C1 segment of cervical spinal cord (tissue), 14 donors: Measurements from ENCODE around the gene TNF.

ENCODE experiments used
- DNase-seq, 14 donors: peaks; one replicate each; lab custom pipeline; 2025; lab: John Stamatoyannopoulos, UW

The TNF gene

DNA sequence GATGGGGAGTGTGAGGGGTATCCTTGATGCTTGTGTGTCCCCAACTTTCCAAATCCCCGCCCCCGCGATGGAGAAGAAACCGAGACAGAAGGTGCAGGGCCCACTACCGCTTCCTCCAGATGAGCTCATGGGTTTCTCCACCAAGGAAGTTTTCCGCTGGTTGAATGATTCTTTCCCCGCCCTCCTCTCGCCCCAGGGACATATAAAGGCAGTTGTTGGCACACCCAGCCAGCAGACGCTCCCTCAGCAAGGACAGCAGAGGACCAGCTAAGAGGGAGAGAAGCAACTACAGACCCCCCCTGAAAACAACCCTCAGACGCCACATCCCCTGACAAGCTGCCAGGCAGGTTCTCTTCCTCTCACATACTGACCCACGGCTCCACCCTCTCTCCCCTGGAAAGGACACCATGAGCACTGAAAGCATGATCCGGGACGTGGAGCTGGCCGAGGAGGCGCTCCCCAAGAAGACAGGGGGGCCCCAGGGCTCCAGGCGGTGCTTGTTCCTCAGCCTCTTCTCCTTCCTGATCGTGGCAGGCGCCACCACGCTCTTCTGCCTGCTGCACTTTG lies at the start of gene TNF:
Gene TNF, plus strand, starts transcription at position 231 of the 567 bp plus-strand sequence. Its CDS starts 177 bp downstream, at position 408.
- peak in 5 of 14 donors; percentile 19 to 37 (median 24) for DNase-seq

DNA sequence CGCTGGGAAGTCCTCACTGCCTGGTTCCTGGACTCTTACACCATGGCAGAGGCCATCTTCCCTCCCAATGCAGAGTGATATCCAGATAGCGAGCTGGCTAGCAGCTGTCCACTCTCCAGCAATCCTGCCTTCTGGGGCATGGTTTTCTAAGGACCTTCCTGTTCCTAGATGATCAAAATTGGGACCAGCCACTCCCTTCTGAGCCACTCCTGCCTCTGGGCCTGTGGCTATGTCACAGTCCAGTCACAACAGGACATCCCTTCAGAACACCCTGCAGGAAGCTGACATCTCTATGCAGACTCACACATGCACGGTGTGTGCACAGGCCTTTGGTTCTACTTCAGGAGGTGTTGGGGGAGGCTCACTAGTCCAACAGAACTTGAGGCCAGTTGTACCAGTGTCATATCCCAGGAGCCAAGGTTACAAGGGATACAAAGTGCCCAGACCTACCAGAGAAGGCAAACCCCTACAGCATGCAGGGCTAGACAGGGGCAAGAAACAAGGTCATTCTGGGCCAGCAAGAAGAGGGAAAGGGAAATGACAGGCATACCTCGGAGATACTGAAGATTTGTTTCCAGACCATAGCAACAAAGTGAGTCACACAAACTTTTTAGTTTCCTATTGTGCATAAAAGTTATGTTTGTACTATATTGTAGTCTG lies 49.3 kb upstream of the TNF start:
- no peak for DNase-seq

DNA sequence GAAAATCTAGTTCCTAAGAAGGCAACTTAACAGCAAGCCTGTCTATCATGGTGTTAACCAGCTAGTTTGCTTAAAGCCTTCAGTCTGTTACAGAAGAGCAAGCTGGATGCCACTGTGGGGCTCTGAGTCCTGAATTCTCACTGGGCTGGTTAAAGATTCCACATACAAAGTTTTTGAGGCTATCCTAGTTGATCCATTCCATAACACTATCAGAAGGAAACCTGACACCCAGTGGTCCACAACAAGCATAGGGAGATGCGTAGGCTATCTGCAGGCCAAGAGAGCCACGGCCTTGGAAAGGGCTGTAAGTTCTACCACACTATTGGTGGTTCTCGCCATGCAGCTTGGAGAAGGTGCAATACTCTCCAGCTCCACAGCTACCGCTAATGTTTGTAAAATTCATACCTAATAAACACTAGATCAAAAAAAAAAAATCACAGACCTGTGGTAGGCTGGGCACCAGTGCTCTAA lies 47.0 kb upstream of the TNF start:
- no peak for DNase-seq

DNA sequence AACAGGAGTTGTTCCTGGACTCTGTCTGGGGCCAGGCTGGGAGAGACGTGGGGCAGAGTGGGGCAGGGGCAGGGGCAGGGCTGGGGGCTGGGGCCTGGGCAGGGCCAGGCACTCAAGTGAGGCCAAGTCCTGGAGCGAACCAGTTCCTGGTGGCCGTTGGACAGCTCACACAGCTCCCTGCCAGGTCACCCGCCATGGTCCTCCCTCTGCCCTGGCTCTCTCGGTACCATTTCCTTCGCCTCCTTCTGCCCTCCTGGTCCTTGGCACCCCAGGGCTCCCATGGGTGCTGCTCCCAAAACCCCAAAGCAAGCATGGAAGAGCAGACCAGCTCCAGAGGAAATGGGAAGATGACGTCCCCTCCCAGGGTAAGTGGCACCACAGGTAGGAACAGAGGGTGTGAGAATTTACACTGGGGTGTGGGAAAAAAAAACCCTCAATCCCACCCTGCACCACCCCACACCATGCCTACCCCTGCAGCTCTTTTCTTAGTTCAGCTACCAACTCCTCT lies 46.5 kb upstream of the TNF start, which contains the start of gene MCCD1:
Gene MCCD1, plus strand, starts transcription at position 142 of the 508 bp plus-strand sequence. Its CDS starts 53 bp downstream, at position 195.
- DNase-seq, result no peak

DNA sequence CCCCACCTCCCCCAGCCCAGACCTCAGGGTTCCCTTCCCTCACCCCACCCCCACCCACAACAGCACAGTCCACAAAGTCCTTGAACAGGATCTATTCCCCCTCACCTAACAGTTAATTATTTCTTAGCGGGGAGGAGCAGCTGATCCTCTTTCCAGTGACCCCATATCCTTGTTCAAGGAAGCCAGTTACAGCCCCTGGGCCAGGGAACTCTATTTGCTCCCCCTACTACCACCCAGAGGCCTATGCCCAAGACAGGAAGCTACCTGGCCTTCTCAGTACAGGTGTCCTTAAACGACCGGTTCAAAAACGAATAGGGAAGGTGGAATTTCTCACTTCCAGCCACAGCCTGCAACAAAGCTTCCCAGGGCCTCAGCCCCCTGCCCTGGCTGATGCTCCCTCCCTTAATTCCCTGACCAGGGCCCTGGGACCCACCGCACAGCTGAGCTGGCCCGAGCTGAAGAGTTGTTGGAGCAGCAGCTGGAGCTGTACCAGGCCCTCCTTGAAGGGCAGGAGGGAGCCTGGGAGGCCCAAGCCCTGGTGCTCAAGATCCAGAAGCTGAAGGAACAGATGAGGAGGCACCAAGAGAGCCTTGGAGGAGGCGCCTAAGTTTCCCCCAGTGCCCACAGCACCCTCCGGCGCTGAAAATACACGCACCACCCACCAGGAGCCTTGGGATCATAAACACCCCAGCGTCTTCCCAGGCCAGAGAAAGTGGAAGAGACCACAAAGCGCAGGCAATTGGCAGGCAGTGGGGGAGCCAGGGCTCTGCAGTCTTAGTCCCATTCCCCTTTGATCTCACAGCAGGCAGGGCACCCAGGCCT lies 45.8 kb upstream of the TNF start:
- no peak for DNase-seq

DNA sequence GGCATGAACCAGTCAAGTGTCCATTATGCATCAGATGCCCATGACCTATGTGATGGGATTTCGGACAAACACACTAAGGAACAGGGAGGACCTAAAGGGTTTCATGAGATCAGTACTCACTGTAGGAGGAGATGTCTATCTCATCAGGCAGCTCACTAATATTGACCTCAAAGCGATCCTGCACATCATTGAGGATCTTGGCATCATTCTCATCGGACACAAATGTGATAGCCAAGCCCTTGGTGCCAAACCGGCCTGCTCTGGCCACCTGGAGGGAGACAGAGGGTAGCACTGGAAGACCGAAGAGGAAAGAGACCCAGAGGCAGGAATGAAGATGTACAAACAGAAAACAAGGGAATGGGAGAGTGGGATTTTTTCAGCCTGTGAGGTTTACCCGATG lies 44.7 kb upstream of the TNF start:
- no peak for DNase-seq

DNA sequence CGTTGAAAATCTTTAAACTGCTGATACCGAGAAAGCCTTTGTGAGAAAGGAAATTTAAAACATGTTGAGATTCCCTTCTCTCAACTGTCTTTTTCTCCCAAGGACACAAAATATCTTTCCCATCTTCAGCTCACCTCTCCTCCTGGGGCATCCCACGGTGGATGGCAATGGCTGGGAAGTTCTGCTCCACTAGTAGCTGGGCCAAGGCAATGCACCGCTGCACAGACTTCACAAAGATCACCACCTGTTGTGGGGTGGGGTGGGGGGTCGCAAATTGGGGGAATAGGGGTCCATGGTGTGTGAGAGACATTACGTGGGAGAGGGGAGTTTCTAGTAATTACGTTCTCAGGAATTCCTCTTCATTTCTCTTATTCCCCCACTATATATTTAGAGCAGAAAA lies 44.2 kb upstream of the TNF start:
- no peak for DNase-seq

DNA sequence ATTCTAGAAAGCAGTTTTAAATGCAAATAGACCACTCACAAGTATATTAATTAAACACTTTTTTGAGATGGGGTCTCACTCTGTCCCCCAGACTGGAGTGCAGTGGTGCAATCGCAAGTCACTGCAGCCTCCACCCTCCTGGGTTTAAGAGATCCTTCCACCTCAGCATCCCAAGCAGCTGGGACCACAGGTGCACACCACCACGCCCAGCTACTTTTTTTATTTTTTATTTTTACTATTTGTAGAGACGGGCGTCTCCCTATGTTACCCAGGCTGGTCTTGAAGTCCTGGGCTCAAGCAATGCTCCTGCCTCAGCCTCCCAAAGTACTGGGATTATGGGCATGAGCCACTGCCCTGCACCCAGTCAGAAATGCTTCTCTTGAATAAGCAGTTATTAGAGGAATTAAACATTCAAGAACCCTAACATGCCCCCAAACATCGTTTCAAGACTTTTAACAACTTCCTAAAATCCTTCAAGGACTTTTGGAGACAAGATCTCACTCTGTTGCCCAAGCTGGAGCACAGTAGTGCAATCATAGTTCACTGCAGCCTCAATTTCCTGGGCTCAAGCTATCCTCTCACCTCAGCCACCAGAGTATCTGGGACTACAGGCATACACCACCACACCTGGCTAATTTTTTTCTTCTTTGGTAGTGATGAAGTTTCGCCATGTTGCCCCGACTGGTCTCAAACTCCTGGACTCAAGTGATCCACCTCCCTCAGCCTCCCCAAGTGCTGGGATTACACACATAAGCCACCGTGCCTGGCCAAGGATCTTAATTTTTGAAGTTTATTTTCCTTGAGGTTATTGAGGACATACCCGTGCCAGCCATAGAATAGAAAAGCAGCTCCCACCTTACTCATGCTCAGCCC lies 43.4 kb upstream of the TNF start:
- no peak for DNase-seq

DNA sequence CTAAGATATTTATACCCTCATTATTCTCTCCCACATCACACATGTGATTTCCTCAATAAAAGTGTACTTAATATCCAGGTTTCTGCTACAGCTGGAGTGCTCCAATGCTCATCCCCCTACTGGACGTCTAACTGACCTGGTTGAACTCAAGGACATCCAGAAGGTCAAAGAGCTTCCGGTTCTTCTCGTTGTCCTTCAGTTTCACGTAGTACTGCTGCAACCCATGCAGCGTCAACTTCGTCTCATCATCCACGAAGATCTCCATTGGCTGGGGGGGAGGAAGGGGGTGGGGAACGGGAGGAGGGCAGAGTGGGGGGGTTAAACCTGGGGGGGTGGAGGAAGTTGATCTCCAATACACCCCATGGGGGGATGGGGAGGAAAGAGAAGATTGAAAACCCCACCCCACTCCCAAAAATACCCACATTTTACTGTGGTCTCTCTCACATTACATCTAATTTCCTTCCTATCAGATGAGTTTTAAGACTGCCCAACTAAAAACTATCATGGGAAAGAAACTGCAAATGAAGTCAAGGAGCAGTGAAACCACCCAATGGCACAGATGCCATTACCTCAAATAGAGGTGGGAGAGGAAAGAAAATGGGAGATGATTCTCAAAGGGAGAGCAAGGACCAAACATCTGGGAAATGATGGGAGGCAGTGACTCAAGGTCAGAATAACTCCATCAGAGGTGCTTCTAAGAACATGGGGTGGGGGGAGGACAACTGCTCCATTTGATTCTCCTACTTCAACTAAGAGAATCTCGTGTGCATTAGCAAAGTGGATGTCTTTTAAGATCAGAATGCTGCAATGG lies 42.5 kb upstream of the TNF start:
- no peak for DNase-seq

DNA sequence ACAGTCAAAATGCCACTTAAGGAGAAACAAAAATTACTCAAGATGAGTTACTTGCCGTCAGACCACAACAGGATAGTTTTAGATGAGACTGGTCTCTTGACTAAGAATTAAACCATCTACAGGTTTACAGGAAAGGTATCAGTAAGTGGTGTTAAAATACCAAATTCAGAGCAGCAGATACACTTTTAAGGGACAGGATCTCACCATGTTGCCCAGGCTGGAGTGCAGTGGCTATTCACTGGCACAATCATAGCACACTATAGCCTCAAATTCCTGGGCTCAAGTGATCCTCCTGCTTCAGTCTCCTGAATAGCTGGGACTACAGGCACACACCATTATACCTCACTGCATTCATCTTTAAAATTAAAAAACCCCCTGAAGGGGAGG lies 41.9 kb upstream of the TNF start:
- no peak for DNase-seq

DNA sequence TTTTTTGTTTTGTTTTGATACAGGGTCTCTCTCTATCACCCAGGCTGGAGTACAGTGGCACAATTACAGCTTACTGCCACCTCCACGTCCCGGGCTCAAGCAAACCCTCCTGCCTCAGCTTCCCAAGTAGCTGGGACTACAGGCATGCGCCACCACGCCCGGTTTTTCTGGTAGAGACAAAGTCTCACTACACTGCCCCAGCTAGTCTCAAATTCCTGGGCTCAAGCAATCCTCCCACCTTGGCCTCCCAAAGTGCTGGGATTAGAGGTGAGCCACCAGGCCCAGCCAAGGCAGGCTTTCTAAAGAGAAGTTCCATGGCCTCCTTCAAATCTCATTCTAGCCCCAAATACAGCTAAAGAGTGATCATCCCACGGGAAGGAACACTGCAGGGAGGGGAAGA lies 41.4 kb upstream of the TNF start:
- DNase-seq, result no peak

DNA sequence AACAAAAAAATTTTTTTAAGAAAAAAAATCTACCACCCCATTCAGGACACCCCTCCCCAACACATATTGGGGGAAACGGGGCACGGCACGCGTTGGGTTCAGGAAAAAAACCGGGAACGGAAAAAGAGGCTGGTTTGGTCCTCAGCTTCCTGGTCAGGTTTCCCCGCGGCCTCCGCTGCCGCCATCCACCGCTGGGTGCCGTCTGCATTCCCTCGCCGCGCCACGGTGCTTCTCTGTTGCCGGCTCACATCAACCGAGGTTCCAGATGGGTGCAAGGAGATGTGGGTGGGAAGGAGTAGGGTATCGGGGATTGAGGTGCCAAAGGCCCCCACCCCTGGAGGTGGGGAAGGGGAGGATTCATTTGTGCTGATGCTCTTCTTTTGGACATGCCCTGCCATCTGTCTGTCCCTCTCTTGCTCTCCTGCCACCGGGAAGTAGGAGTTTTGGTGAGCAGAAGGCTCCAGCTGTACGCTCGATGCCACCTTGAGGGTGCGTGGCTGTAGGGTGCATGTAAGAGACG lies 40.8 kb upstream of the TNF start:
- DNase-seq, result no peak

DNA sequence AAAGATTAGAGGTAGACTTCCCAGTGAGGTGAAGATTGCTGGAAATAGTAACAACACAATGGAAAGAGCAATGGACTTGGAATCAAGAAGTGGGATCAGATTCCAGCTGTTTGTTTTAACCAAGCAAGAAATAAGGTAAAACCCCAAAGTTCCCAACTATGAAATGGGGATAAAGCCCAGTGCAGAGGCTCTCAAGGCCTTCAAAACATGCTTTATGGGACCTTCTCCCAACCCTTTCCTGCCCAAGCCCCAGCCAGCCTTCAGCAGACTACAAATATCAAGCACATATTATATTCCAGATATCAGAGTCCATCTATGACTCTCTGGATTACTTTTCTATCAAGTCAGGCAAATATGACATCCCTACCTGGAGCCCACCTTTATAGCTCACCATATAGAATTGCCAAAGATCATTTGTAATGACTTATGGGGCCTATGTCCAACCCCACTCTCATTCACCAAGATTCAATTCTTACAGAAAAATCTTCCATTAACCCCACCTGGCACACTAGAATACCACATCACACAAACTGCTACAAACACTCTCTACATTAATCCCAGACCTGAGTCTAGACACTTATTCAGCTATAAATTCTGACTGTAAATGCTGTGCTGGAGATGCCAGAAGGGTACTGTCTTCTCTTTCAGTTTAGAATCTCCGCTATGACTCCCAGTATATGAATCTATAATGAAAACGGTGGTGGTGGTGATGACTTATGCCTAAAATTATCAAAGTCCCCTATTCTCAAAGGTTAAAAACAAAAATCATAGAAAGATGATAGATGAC lies 39.6 kb upstream of the TNF start:
- DNase-seq, result no peak

DNA sequence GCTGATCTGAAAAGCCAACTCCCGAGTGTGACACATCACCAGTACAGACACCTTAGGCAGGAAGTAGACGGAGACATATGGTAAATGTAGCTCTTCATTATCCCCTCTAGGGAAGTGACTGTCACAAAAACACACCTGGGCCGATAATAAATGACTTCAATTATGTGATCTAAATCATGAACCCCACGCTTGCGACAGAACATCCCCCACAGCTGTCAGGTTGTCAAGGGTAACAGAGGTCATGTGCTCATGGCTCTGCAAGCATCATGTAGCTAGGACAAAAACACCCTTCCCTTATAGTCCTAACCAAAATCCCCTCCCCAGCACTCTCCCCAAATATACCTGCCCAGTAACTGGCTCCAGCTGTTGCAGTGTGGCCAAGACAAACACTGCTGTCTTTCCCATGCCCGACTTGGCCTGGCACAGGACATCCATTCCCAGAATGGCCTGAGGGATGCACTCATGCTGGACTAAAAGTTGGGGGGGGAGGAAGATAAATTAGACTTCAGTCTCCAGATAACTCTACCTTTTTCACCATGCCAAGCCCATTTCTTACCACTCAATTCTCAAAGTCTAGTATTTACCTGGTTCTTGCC lies 36.5 kb upstream of the TNF start:
- DNase-seq, result no peak

DNA sequence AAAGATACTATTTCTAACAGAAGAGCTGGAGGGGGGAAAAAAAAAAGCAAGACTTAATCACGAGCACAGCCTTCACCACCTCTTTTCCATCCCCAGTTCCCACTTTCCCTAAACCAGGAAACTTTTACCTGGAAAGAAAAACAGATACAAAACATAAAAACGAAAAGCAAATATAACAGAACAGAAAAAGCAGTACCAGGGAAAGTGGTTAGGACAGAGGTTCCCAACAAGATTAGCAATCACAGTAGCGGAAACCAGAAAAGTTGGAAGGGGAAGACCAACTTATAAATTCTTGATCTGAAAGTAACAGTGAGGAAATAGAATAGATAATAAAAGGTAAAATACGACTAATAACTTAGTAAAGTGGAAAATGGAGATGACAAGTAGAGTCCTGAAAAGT lies 34.7 kb upstream of the TNF start:
- DNase-seq, result no peak

DNA sequence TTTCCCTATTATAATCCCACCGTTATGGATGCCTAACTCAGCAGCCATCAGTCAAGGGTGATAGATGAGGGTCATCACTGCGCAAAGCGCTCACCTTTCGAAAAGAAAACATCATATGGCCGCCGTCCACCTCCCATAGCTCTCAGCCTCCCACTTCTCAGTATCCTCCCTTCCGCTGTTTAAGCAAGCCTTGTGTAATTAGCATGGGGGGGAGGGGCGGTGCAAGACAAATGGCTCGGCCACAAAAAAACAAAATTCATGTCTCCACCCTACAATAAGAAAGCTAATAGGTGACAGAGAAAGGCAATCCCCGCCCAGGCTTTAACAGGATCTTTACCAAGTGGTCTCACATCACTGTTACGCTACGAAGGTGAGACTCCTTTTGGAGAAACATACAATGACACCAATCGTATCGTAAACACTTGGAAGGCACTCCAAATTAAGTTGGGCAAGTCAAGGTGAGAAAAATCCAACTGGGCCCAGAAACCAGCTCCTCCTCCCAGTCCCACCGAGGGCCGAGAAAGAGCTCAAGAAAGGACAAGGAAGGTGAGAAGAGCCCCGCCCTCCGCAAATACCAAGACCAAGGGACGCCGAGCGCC lies 34.2 kb upstream of the TNF start:
- peak in 2 of 14 donors; percentile 27 to 62 for DNase-seq

DNA sequence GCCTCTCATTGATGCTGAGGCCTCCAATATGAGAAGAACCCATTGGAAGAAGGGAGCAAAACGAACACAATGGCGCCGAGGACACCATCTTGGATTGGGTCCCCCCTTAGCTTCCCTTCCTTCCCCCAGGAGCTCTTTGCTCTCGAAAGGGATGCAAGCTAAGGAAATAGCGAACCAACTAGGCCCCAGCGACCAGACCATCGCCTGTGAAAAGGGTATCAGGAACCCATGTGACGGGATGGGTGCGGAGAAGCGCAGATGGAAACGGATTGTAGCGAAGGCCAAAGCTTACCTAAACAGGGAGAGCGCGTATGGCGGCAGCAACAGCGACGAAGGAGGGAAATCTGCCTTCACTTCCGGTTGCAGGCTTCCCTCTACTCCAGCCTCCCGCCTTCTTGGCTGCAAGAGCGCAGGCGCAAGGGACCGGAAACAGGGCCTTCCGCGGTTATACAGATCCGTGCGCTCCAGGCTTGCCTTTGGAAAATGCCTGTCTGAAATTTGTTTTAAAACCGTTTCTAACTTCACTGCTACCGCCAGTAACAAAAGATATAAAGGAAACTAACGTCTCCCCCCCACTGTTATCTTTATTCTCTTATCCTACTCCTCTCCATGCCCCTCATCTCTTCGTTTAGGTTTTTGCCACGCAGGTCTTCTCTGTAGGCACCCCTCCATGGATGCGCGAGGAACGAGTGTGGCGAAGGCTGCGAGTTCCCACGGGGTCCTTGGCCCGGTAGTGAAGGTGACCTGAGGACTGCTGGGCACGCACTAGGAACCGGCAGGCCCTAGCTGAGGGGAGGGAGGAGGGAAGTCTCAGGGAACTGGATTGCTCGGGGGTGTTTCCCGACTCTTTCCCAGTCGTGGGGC lies 33.5 kb upstream of the TNF start, which contains the start of gene DDX39B:
Gene DDX39B, minus strand, starts transcription at position 346 of the 864 bp plus-strand sequence. CDS start 1,471 bp downstream, outside the sequence.
- peak; percentile 63 to 96 (median 92) for DNase-seq
